Naive thymus-derived CD8-positive, alpha-beta T cell (primary cell): ENCODE results near the gene PHACTR3. TPM values are rescaled to one million over a fixed set of nuclear protein-coding genes. Genes with fewer than 3 reads are reported as not detected.

Experiments
- ATAC-seq, 2 donors: fragments of 150-1000 bp; cut with Tn5 transposase in 1 of 2; sonication (Bioruptor Pico), chemical (Tn5 transposase) in 1 of 2; 1 replicate in 1 of 2; 2 replicates in 1 of 2; pipeline ENCODE4 v1.10.0; 2021; ENCODE audit warnings: mild to moderate bottlenecking in 2 of 2, moderate library complexity in 2 of 2
- POLR2A ChIA-PET: fragments of 350-600 bp; sonication (Branson Sonifier 250); formaldehyde crosslinking; loops from one replicate; lab custom pipeline; 2021; ENCODE audit warnings: antibody characterized with exemption; lab: Charles Lee
- DNase-seq, 10 donors: peaks; one replicate each; pipeline versions ENCODE4 v3.0.0 to v3.0.0-alpha.2; 2020 to 2022
- H3K27ac Mint-ChIP-seq, 10 donors: one replicate each; pipeline ENCODE4 v1.8.0; 2020 to 2022; ENCODE audit warnings: mild to moderate bottlenecking in 10 of 10, mixed read lengths in 10 of 10, moderate library complexity in 4 of 10, inconsistent platforms in 1 of 10
- H3K27me3 Mint-ChIP-seq, 5 donors: one replicate each; pipeline ENCODE4 v1.8.0; 2021 to 2022; ENCODE audit warnings: mixed read lengths in 5 of 5
- H3K36me3 Mint-ChIP-seq, 3 donors: one replicate each; pipeline ENCODE4 v1.8.0; 2020 to 2022; ENCODE audit warnings: mixed read lengths in 3 of 3, mild to moderate bottlenecking in 2 of 3, inconsistent platforms in 1 of 3
- H3K4me1 Mint-ChIP-seq, 4 donors: one replicate each; pipeline ENCODE4 v1.8.0; 2021 to 2022; ENCODE audit warnings: mixed read lengths in 4 of 4
- H3K4me3 Mint-ChIP-seq, 10 donors: one replicate each; pipeline ENCODE4 v1.8.0; 2020 to 2022; ENCODE audit warnings: mild to moderate bottlenecking in 10 of 10, mixed read lengths in 10 of 10, moderate library complexity in 6 of 10, inconsistent platforms in 1 of 10
- H3K9me3 Mint-ChIP-seq, 9 donors: one replicate each; pipeline ENCODE4 v1.8.0; 2020 to 2022; ENCODE audit warnings: mixed read lengths in 9 of 9, mild to moderate bottlenecking in 3 of 9, inconsistent platforms in 1 of 9, moderate library complexity in 1 of 9
- polyA plus RNA-seq, 3 donors: library from polyadenylated mRNA; unstranded; fragments of 300-500 nt; fragmentation: Illumina TruSeq; gene quantifications; one replicate each; pipeline ENCODE4 v1.2.3, GENCODE V29; 2021
- total RNA-seq, 8 experiments: library from RNA in 2 of 8; stranded (reverse) in 2 of 8; gene quantifications; one replicate each; pipeline ENCODE4 v1.2.3 and lab custom pipeline; 2021 to 2026

Gene PHACTR3
- total and polyA plus RNA-seq, 5 experiments from 2014 or later = not detected

GRCh38 chr20:59584278-59584925 is 19.9 kb upstream of the PHACTR3 start:
- Mint-ChIP-seq H3K27ac (no peak overlapping the region), H3K36me3 (no peaks in the 10 kb centered on the region), H3K4me1 (peaks cover 6 to 12% (median 8%) of the 10 kb centered on the region in 4 donors), H3K9me3 (no peaks in the 10 kb centered on the region), H3K27me3 (peaks cover 6 to 16% (median 13%) of the 10 kb centered on the region in 5 donors), H3K4me3 (no peak overlapping the region)
- ATAC-seq = no peak
- POLR2A ChIA-PET = no interaction called here
- peak in 1 of 10 donors; percentile 6 for DNase-seq

- Mint-ChIP-seq H3K4me3 (peak overlapping the region in 1 of 10 donors; percentile 19), H3K27ac (peak overlapping the region in 1 of 10 donors; percentile 17), H3K36me3 (no peaks in the 10 kb centered on the region), H3K27me3 (peaks cover 0 to 12% (median 8%) of the 10 kb centered on the region in 5 donors), H3K4me1 (peaks cover 6 to 12% (median 8%) of the 10 kb centered on the region in 4 donors), H3K9me3 (peaks cover 0 to 8% (median 0%) of the 10 kb centered on the region in 9 donors)
- ATAC-seq (no peak), DNase-seq (peak in 1 of 10 donors; percentile 32)
- POLR2A ChIA-PET = no interaction called here
Observed at GRCh38 chr20:59585714-59586409, 18.5 kb upstream of the PHACTR3 start.

GRCh38 chr20:59586613-59587012 is 17.7 kb upstream of the PHACTR3 start:
- Mint-ChIP-seq H3K4me3 (no peak overlapping the region), H3K27ac (no peak overlapping the region), H3K36me3 (no peaks in the 10 kb centered on the region), H3K27me3 (peaks cover 0 to 15% (median under 1%) of the 10 kb centered on the region in 5 donors), H3K4me1 (peaks cover 6 to 12% (median 8%) of the 10 kb centered on the region in 4 donors), H3K9me3 (peaks cover 0 to 8% (median 0%) of the 10 kb centered on the region in 9 donors)
- DNase-seq (peak in 1 of 10 donors; percentile 30), ATAC-seq (no peak)
- POLR2A ChIA-PET = no interaction called here

GRCh38 chr20:59587570-59587969 is 16.8 kb upstream of the PHACTR3 start:
- ATAC-seq = no peak
- peaks cover 0 to 23% (median 7%) of the 10 kb centered on the region in 5 donors for H3K27me3 Mint-ChIP-seq
- H3K27ac Mint-ChIP-seq = peak overlapping the region in 1 of 10 donors; percentile 26

GRCh38 chr20:59588236-59588855 is 16.0 kb upstream of the PHACTR3 start:
- Mint-ChIP-seq H3K27me3 (peaks cover 0 to 24% (median 7%) of the 10 kb centered on the region in 5 donors), H3K4me3 (no peak overlapping the region), H3K4me1 (peaks cover 6 to 12% (median 8%) of the 10 kb centered on the region in 4 donors), H3K9me3 (peaks cover 0 to 8% (median 0%) of the 10 kb centered on the region in 9 donors), H3K36me3 (no peaks in the 10 kb centered on the region), H3K27ac (no peak overlapping the region)
- DNase-seq = peak in 1 of 10 donors; percentile 43
- POLR2A ChIA-PET = no interaction called here
- ATAC-seq = no peak

More at GRCh38 chr20:59587570-59587969, 16.8 kb upstream of the PHACTR3 start:
- Mint-ChIP-seq H3K36me3 (no peaks in the 10 kb centered on the region), H3K4me3 (no peak overlapping the region), H3K9me3 (peaks cover 0 to 8% (median 0%) of the 10 kb centered on the region in 9 donors), H3K4me1 (peaks cover 6 to 12% (median 8%) of the 10 kb centered on the region in 4 donors)
- POLR2A ChIA-PET = no interaction called here
- peak in 1 of 10 donors; percentile 32 for DNase-seq

GRCh38 chr20:59589086-59589684 is 15.2 kb upstream of the PHACTR3 start:
- ATAC-seq = no peak
- no peak for DNase-seq
- Mint-ChIP-seq H3K4me1 (peaks cover 6 to 12% (median 8%) of the 10 kb centered on the region in 4 donors), H3K9me3 (peaks cover 0 to 8% (median 0%) of the 10 kb centered on the region in 9 donors), H3K27ac (no peak overlapping the region), H3K36me3 (no peaks in the 10 kb centered on the region), H3K4me3 (no peak overlapping the region), H3K27me3 (peaks cover 0 to 24% (median 7%) of the 10 kb centered on the region in 5 donors)
- POLR2A ChIA-PET = no interaction called here

GRCh38 chr20:59591061-59591460 is 13.3 kb upstream of the PHACTR3 start:
- POLR2A ChIA-PET = no interaction called here
- peaks cover 3 to 24% (median 14%) of the 10 kb centered on the region in 5 donors for H3K27me3 Mint-ChIP-seq
- H3K36me3 Mint-ChIP-seq = no peaks in the 10 kb centered on the region
- H3K4me1 Mint-ChIP-seq = peaks cover under 1 to 5% (median 3%) of the 10 kb centered on the region in 4 donors
- ATAC-seq (no peak), DNase-seq (no peak)
- peaks cover 0 to 8% (median 0%) of the 10 kb centered on the region in 9 donors for H3K9me3 Mint-ChIP-seq
- no peak overlapping the region for H3K4me3 Mint-ChIP-seq
- H3K27ac Mint-ChIP-seq = no peak overlapping the region

GRCh38 chr20:59596690-59597089 is 7.7 kb upstream of the PHACTR3 start:
- POLR2A ChIA-PET = no interaction called here
- H3K4me3 Mint-ChIP-seq = no peak overlapping the region
- ATAC-seq = no peak
- peaks cover 0 to 2% (median 0%) of the 10 kb centered on the region in 9 donors for H3K9me3 Mint-ChIP-seq
- no peaks in the 10 kb centered on the region for H3K36me3 Mint-ChIP-seq
- no peak overlapping the region for H3K27ac Mint-ChIP-seq
- H3K4me1 Mint-ChIP-seq = peaks cover 0 to 6% (median 2%) of the 10 kb centered on the region in 4 donors
- DNase-seq = no peak
- peaks cover 11 to 69% (median 34%) of the 10 kb centered on the region in 5 donors for H3K27me3 Mint-ChIP-seq

- Mint-ChIP-seq H3K27ac (no peak overlapping the region), H3K36me3 (peaks cover 0 to 1% (median 0%) of the 10 kb centered on the region in 3 donors), H3K27me3 (peaks cover 16 to 75% (median 36%) of the 10 kb centered on the region in 5 donors), H3K4me3 (no peak overlapping the region), H3K4me1 (peaks cover 0 to 6% (median 2%) of the 10 kb centered on the region in 4 donors), H3K9me3 (peaks cover 0 to 2% (median 0%) of the 10 kb centered on the region in 9 donors)
- no peak for ATAC-seq
- DNase-seq = no peak
- POLR2A ChIA-PET = no interaction called here
Observed at GRCh38 chr20:59597240-59597639, 7.1 kb upstream of the PHACTR3 start.

GRCh38 chr20:59598625-59599310 is 5.6 kb upstream of the PHACTR3 start:
- Mint-ChIP-seq H3K4me1 (peaks cover 0 to 6% (median 2%) of the 10 kb centered on the region in 4 donors), H3K27ac (no peak overlapping the region), H3K4me3 (no peak overlapping the region), H3K36me3 (peaks cover 0 to 1% (median 0%) of the 10 kb centered on the region in 3 donors), H3K27me3 (peaks cover 21 to 90% (median 41%) of the 10 kb centered on the region in 5 donors), H3K9me3 (no peaks in the 10 kb centered on the region)
- DNase-seq (peak in 5 of 10 donors; percentile 5 to 26 (median 13)), ATAC-seq (no peak)
- POLR2A ChIA-PET = no interaction called here

- Mint-ChIP-seq H3K4me3 (no peak overlapping the region), H3K36me3 (peaks cover 0 to 1% (median 0%) of the 10 kb centered on the region in 3 donors), H3K9me3 (no peaks in the 10 kb centered on the region), H3K4me1 (peaks cover 0 to 6% (median 3%) of the 10 kb centered on the region in 4 donors), H3K27me3 (peaks cover 18 to 82% (median 41%) of the 10 kb centered on the region in 5 donors), H3K27ac (no peak overlapping the region)
- ATAC-seq = no peak
- POLR2A ChIA-PET = no interaction called here
- DNase-seq = no peak
Observed at GRCh38 chr20:59599941-59600340, 4.4 kb upstream of the PHACTR3 start.

- no peak overlapping the region for H3K4me3 Mint-ChIP-seq
- DNase-seq (no peak), ATAC-seq (no peak)
- H3K27me3 Mint-ChIP-seq = peaks cover 18 to 78% (median 41%) of the 10 kb centered on the region in 5 donors
- no peaks in the 10 kb centered on the region for H3K9me3 Mint-ChIP-seq
- peaks cover 0 to 6% (median 3%) of the 10 kb centered on the region in 4 donors for H3K4me1 Mint-ChIP-seq
- H3K27ac Mint-ChIP-seq = no peak overlapping the region
- H3K36me3 Mint-ChIP-seq = peaks cover 0 to 1% (median 0%) of the 10 kb centered on the region in 3 donors
- POLR2A ChIA-PET = no interaction called here
Observed at GRCh38 chr20:59600472-59600871, 3.9 kb upstream of the PHACTR3 start.
